A549 (cell line): ENCODE measurements around the gene SPIRE1. TPM values are rescaled to one million over a fixed set of nuclear protein-coding genes. Genes with fewer than 3 reads are reported as not detected.

ENCODE experiments used
- ATAC-seq, 2 experiments: fragments of 200-7000 bp in 1 of 2; fragments of >200 bp in 1 of 2; cut with Nextera tagmentation in 1 of 2; cut with Tn5 transposase in 1 of 2; 3 replicates each; pipeline versions ENCODE4 v1.8.0 to v1.9.1; 2018 to 2020; ENCODE audit warnings: mild to moderate bottlenecking in 1 of 2, moderate library complexity in 1 of 2
- CTCF ChIA-PET: fragments of 300-600 bp; sonication (Branson Sonifier 250); formaldehyde crosslinking; extraction: SDS; loops from one replicate; lab custom pipeline; 2021; ENCODE audit warnings: antibody characterized with exemption, inconsistent platforms; lab: Yijun Ruan, JAX
- POLR2A ChIA-PET: fragments of 350-600 bp; formaldehyde crosslinking; extraction: SDS; loops from one replicate; lab custom pipeline; 2021; ENCODE audit warnings: antibody characterized with exemption, inconsistent platforms; lab: Yijun Ruan, JAX
- DNase-seq, 2 experiments: peaks; one replicate each; pipeline versions ENCODE4 v3.0.0 to v3.0.0-alpha.2; 2011 to 2016; ENCODE audit warnings: low read depth in 1 of 2, low spot score in 1 of 2
- FAIRE-seq: peaks from 2 replicates; lab custom pipeline; 2011; peaks lifted over from hg19 to GRCh38; lab: Jason Lieb, UNC
- H3K27ac ChIP-seq, 2 experiments: fragments of >200 bp; sonication (Bioruptor Twin); formaldehyde crosslinking; 3 replicates each; pipeline ENCODE4 v1.5.1; 2016 to 2017
- H3K4me1 ChIP-seq: fragments of >200 bp; sonication (Bioruptor Twin); formaldehyde crosslinking; 3 replicates; pipeline ENCODE4 v1.6.1; 2016
- H3K4me2 ChIP-seq: fragments of >200 bp; sonication (Bioruptor Twin); formaldehyde crosslinking; 3 replicates; pipeline ENCODE4 v1.6.1; 2016
- H3K4me3 ChIP-seq: fragments of >200 bp; sonication (Bioruptor Twin); formaldehyde crosslinking; 3 replicates; pipeline ENCODE4 v1.5.1; 2016
- H3K9me3 ChIP-seq: fragments of >200 bp; sonication (Bioruptor Twin); formaldehyde crosslinking; 3 replicates; pipeline ENCODE4 v1.6.1; 2016
- CBX2 ChIP-seq: fragments of 200-600 bp; sonication (generic); IDR thresholded peaks from 2 replicates; pipeline ENCODE4 v1.6.1; 2016; ENCODE audit warnings: low read depth, mild to moderate bottlenecking, borderline replicate concordance
- CHD2 ChIP-seq: fragments of 150-350 bp; IDR thresholded peaks from 2 replicates; pipeline ENCODE4 v1.6.1; 2014; ENCODE audit warnings: low read length; ENCODE audit not compliant: partially characterized antibody
- EHF ChIP-seq: fragments of 250-450 bp; sonication (Bioruptor Pico); IDR thresholded peaks from 2 replicates; pipeline ENCODE4 v1.5.0; 2020; ENCODE audit warnings: mild to moderate bottlenecking
- ELK1 ChIP-seq: fragments of 150-350 bp; IDR thresholded peaks from 2 replicates; pipeline ENCODE4 v1.6.1; 2014; ENCODE audit warnings: low read depth, mild to moderate bottlenecking, low read length
- FOSB ChIP-seq: fragments of 250-450 bp; sonication (Bioruptor Pico); IDR thresholded peaks from 2 replicates; pipeline ENCODE4 v1.5.0; 2020; ENCODE audit warnings: mild to moderate bottlenecking, moderate library complexity
- FOXS1 ChIP-seq: fragments of 250-450 bp; sonication (Bioruptor Pico); IDR thresholded peaks from 2 replicates; pipeline ENCODE4 v1.5.0; 2020; ENCODE audit warnings: mild to moderate bottlenecking, moderate library complexity
- GATA3 ChIP-seq: IDR thresholded peaks from 2 replicates; pipeline ENCODE4 v1.6.1; 2012; ENCODE audit warnings: borderline replicate concordance
- HEYL ChIP-seq: fragments of 250-450 bp; sonication (Bioruptor Pico); IDR thresholded peaks from 2 replicates; pipeline ENCODE4 v1.8.0; 2021; ENCODE audit warnings: mild to moderate bottlenecking, moderate library complexity
- HMGXB4 ChIP-seq: fragments of 250-450 bp; sonication (Bioruptor Pico); IDR thresholded peaks from 2 replicates; pipeline ENCODE4 v1.5.0; 2021; ENCODE audit warnings: mild to moderate bottlenecking, moderate library complexity, borderline replicate concordance
- HOXA7 ChIP-seq: fragments of 250-450 bp; sonication (Bioruptor Pico); IDR thresholded peaks from 2 replicates; pipeline ENCODE4 v1.5.0; 2020; ENCODE audit warnings: mild to moderate bottlenecking, moderate library complexity
- HOXB13 ChIP-seq: fragments of 250-450 bp; sonication (Bioruptor Pico); IDR thresholded peaks from 2 replicates; pipeline ENCODE4 v1.5.0; 2020; ENCODE audit warnings: low read depth, mild to moderate bottlenecking, moderate library complexity
- HOXB5 ChIP-seq: fragments of 250-450 bp; sonication (Bioruptor Pico); IDR thresholded peaks from 2 replicates; pipeline ENCODE4 v1.5.0; 2020; ENCODE audit warnings: mild to moderate bottlenecking, moderate library complexity
- JUN ChIP-seq, 2 experiments: fragments of >200 bp; sonication (Bioruptor Twin); formaldehyde crosslinking; IDR thresholded peaks; 2 replicates in 1 of 2; 3 replicates in 1 of 2; pipeline ENCODE4 v1.6.1; 2016 to 2017
- KDM1A ChIP-seq: fragments of 200-600 bp; sonication (generic); IDR thresholded peaks from 2 replicates; pipeline ENCODE4 v1.6.1; 2016; ENCODE audit warnings: low read depth, mild to moderate bottlenecking
- MAFK ChIP-seq: fragments of 450-650 bp; IDR thresholded peaks from 2 replicates; pipeline ENCODE4 v1.6.1; 2014; ENCODE audit not compliant: partially characterized antibody
- MAZ ChIP-seq: fragments of 150-350 bp; IDR thresholded peaks from 2 replicates; pipeline ENCODE4 v1.6.1; 2014; ENCODE audit warnings: antibody characterized with exemption, low read depth, low read length, borderline replicate concordance
- MYC ChIP-seq: IDR thresholded peaks from 2 replicates; pipeline ENCODE4 v1.6.1; 2012; ENCODE audit warnings: mild to moderate bottlenecking, inconsistent platforms, low read length, improper control_type of control experiment, borderline replicate concordance
- NPAS2 ChIP-seq: fragments of 250-450 bp; sonication (Bioruptor Pico); IDR thresholded peaks from 2 replicates; pipeline ENCODE4 v1.8.0; 2022; ENCODE audit warnings: mild to moderate bottlenecking, moderate library complexity, borderline replicate concordance
- POLR2A ChIP-seq: IDR thresholded peaks from 2 replicates; pipeline ENCODE4 v1.6.1; 2012; ENCODE audit warnings: mild to moderate bottlenecking, low read length
- RARB ChIP-seq: fragments of 250-450 bp; sonication (Bioruptor Pico); IDR thresholded peaks from 2 replicates; pipeline ENCODE4 v1.8.0; 2021; ENCODE audit warnings: mild to moderate bottlenecking, moderate library complexity
- RCOR1 ChIP-seq: fragments of 150-350 bp; IDR thresholded peaks from 2 replicates; pipeline ENCODE4 v1.6.1; 2014; ENCODE audit warnings: antibody characterized with exemption, low read length, low read depth
- RNF2 ChIP-seq: fragments of 200-600 bp; sonication (generic); IDR thresholded peaks from 2 replicates; pipeline ENCODE4 v1.6.1; 2016; ENCODE audit warnings: low read depth, mild to moderate bottlenecking, antibody characterized with exemption, moderate library complexity, borderline replicate concordance
- SMC3 ChIP-seq: fragments of >200 bp; sonication (Bioruptor Twin); formaldehyde crosslinking; IDR thresholded peaks from 3 replicates; pipeline ENCODE4 v1.6.1; 2018; ENCODE audit warnings: inconsistent platforms
- TFCP2L1 ChIP-seq: fragments of 250-450 bp; sonication (Bioruptor Pico); IDR thresholded peaks from 2 replicates; pipeline ENCODE4 v1.5.0; 2021; ENCODE audit warnings: mild to moderate bottlenecking
- TP53 ChIP-seq: fragments of 250-450 bp; sonication (Bioruptor Pico); IDR thresholded peaks from 2 replicates; pipeline ENCODE4 v1.5.0; 2021; ENCODE audit warnings: mild to moderate bottlenecking, moderate library complexity
- ZC3H11A ChIP-seq: fragments of 450-650 bp; IDR thresholded peaks from 2 replicates; pipeline ENCODE4 v1.6.1; 2014; ENCODE audit warnings: antibody characterized with exemption, mild to moderate bottlenecking
- WGBS: methylation state at CpG from one replicate; pipeline ENCODE4 v1.1.6; 2017; ENCODE audit errors: missing lambda C conversion rate; 5-methylcytosine and 5-hydroxymethylcytosine counted together
- polyA plus RNA-seq, 4 experiments: library from polyadenylated mRNA; depleted of rRNA in 3 of 4; stranded (reverse); fragments of >200 nt; fragmentation: RNase III in 1 of 4; extraction: RNeasy Plus Mini Kit Qiagen cat#74134 plus additional on column Dnase treatment in 1 of 4; gene quantifications; 2 replicates in 3 of 4; 3 replicates in 1 of 4; pipeline ENCODE4 v1.2.3, GENCODE V29; 2011 to 2017
- TF ChIP-seq, protein P1 (sequence below): IDR thresholded peaks from 2 replicates; pipeline ENCODE4 v1.6.1; 2012
- TF ChIP-seq, protein P2 (sequence below): fragments of >200 bp; sonication (Bioruptor Twin); formaldehyde crosslinking; IDR thresholded peaks from 3 replicates; pipeline ENCODE4 v1.6.1; 2016
- TF ChIP-seq, protein P3 (sequence below): fragments of >200 bp; sonication (Bioruptor Twin); formaldehyde crosslinking; IDR thresholded peaks from 2 replicates; pipeline ENCODE4 v1.6.1; 2016
- TF ChIP-seq, protein P4 (sequence below): fragments of >200 bp; sonication (Bioruptor Twin); formaldehyde crosslinking; IDR thresholded peaks from 3 replicates; pipeline ENCODE4 v1.5.1; 2016

The SPIRE1 gene
- polyA plus RNA-seq, 2 of the 4 experiments (the other 2 are of a cell fraction) = 8.3 to 29.4 TPM

- TF ChIP-seq MAZ = no peak
- no peak for TF ChIP-seq HOXB5 (CRISPR knock-in tag)
- no peak for TF ChIP-seq FOSB (CRISPR knock-in tag)
- no peak for TF ChIP-seq RNF2
- TF ChIP-seq KDM1A = no peak
- no peak for TF ChIP-seq CHD2
These were observed 215.0 kb downstream of the SPIRE1 start (continued) for GRCh38 chr18:12442946-12443345.

- FAIRE-seq (no peak), DNase-seq (no peak), ATAC-seq (no peak)
- no peak overlapping the region for H3K27ac ChIP-seq
- no peaks in the 10 kb centered on the region for H3K9me3 ChIP-seq
- H3K4me2 ChIP-seq = no peak overlapping the region
- TF ChIP-seq RNF2 (no peak), HOXA7 (CRISPR knock-in tag) (no peak), CBX2 (no peak), CHD2 (no peak), TFCP2L1 (CRISPR knock-in tag) (no peak), EHF (no peak), HMGXB4 (CRISPR knock-in tag) (no peak), ELK1 (no peak), FOXS1 (CRISPR knock-in tag) (no peak), HOXB5 (CRISPR knock-in tag) (no peak), POLR2A (no peak), GATA3 (no peak)
- TF ChIP-seq, protein P1, sequence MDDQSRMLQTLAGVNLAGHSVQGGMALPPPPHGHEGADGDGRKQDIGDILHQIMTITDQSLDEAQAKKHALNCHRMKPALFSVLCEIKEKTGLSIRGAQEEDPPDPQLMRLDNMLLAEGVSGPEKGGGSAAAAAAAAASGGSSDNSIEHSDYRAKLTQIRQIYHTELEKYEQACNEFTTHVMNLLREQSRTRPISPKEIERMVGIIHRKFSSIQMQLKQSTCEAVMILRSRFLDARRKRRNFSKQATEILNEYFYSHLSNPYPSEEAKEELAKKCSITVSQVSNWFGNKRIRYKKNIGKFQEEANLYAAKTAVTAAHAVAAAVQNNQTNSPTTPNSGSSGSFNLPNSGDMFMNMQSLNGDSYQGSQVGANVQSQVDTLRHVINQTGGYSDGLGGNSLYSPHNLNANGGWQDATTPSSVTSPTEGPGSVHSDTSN = no peak
- TF ChIP-seq, protein P2, sequence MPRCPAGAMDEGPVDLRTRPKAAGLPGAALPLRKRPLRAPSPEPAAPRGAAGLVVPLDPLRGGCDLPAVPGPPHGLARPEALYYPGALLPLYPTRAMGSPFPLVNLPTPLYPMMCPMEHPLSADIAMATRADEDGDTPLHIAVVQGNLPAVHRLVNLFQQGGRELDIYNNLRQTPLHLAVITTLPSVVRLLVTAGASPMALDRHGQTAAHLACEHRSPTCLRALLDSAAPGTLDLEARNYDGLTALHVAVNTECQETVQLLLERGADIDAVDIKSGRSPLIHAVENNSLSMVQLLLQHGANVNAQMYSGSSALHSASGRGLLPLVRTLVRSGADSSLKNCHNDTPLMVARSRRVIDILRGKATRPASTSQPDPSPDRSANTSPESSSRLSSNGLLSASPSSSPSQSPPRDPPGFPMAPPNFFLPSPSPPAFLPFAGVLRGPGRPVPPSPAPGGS = no peak
- TF ChIP-seq, protein P3, sequence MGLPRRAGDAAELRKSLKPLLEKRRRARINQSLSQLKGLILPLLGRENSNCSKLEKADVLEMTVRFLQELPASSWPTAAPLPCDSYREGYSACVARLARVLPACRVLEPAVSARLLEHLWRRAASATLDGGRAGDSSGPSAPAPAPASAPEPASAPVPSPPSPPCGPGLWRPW = no peak
- WGBS = 88% methylated on average over 10 of the region's 12 CpGs
- no peak overlapping the region for H3K4me3 ChIP-seq
- ChIA-PET CTCF (no interaction called here), POLR2A (interaction anchor here (1.1 kb wide), 1 partner anchor 34 kb away, joined by 4 read pairs; the partner anchor contains the start of gene PRELID3A)
- H3K4me1 ChIP-seq = no peaks in the 10 kb centered on the region
These were observed 216.4 kb downstream of the SPIRE1 start for GRCh38 chr18:12441475-12442034.

DNA sequence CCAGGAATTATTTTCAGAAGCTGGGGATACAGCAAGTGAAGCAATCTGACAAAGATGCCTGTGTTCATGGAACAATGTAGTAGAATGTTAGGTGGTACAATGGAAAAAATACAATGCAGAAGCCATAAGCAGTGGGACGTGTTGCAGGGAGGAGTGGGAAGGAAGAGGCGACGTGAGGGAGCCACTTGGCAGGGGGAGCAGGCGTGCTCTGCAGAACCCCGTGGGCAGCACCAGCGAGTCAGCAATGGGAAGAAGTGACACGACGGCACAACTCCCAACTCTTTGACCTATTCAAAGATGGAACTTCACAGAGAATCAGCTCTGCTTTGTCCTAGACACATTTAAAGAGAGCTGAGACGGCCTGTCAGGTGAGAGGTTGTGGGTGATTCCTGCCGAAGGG, 219.7 kb downstream of the SPIRE1 start:
- no peak overlapping the region for H3K4me3 ChIP-seq
- FAIRE-seq = no peak
- WGBS = 89% methylated on average over 10 of the region's 10 CpGs
- no peak for DNase-seq
- H3K27ac ChIP-seq = no peak overlapping the region
- ChIA-PET POLR2A (no interaction called here), CTCF (no interaction called here)
- no peaks in the 10 kb centered on the region for H3K9me3 ChIP-seq
- no peak overlapping the region for H3K4me2 ChIP-seq
- no peaks in the 10 kb centered on the region for H3K4me1 ChIP-seq
- ATAC-seq = no peak
- TF ChIP-seq JUN (IDR thresholded peaks at IDR 0.05) = no peak
- TF ChIP-seq RCOR1 = no peak
- TF ChIP-seq MAFK = no peak
- TF ChIP-seq, protein P4, sequence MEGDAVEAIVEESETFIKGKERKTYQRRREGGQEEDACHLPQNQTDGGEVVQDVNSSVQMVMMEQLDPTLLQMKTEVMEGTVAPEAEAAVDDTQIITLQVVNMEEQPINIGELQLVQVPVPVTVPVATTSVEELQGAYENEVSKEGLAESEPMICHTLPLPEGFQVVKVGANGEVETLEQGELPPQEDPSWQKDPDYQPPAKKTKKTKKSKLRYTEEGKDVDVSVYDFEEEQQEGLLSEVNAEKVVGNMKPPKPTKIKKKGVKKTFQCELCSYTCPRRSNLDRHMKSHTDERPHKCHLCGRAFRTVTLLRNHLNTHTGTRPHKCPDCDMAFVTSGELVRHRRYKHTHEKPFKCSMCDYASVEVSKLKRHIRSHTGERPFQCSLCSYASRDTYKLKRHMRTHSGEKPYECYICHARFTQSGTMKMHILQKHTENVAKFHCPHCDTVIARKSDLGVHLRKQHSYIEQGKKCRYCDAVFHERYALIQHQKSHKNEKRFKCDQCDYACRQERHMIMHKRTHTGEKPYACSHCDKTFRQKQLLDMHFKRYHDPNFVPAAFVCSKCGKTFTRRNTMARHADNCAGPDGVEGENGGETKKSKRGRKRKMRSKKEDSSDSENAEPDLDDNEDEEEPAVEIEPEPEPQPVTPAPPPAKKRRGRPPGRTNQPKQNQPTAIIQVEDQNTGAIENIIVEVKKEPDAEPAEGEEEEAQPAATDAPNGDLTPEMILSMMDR = no peak
- TF ChIP-seq RARB (CRISPR knock-in tag) = no peak
- TF ChIP-seq HEYL (CRISPR knock-in tag) = no peak
- no peak for TF ChIP-seq MYC
- no peak for TF ChIP-seq CBX2
- TF ChIP-seq RNF2 = no peak
- TF ChIP-seq HOXB13 = no peak
- no peak for TF ChIP-seq SMC3
- TF ChIP-seq NPAS2 (CRISPR knock-in tag) = no peak
- no peak for TF ChIP-seq TP53 (CRISPR knock-in tag)
- TF ChIP-seq HOXB5 (CRISPR knock-in tag) = no peak
- TF ChIP-seq ZC3H11A = no peak
